ENCODE results near the gene SULT2B1.

Gene SULT2B1

DNA sequence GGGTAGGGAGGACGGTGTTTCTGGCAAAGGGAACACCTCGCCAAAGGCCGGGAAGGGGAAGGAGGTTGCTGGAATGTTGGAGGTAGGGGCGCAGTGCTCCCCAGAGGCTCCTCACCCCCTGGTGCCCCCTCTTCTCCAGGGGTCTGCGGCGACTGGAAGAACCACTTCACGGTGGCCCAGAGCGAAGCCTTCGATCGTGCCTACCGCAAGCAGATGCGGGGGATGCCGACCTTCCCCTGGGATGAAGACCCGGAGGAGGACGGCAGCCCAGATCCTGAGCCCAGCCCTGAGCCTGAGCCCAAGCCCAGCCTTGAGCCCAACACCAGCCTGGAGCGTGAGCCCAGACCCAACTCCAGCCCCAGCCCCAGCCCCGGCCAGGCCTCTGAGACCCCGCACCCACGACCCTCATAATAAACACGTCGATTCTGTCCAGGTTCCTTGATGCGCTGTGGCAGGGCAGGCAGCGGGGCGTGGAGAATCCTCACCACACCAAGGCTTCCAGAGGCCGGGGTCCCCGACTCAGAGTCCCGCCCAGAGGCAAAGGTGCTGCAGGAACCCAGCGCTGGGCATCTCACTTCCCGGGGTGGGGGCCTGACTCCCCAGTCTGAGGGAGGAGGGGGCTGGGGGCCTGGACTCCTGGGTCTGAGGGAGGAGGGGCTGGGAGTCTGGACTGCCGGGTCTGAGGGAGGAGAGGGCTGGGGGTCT, 47.2 kb downstream of the SULT2B1 start:
- no peak for TF ChIP-seq POLR2A (IDR thresholded peaks at IDR 0.05; ENCODE audit: extremely low read depth, insufficient read length)
- TF ChIP-seq, protein P1, sequence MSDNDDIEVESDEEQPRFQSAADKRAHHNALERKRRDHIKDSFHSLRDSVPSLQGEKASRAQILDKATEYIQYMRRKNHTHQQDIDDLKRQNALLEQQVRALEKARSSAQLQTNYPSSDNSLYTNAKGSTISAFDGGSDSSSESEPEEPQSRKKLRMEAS (IDR thresholded peaks at IDR 0.05; ENCODE audit: low read depth, low read length) = no peak
- TF ChIP-seq, protein P2, sequence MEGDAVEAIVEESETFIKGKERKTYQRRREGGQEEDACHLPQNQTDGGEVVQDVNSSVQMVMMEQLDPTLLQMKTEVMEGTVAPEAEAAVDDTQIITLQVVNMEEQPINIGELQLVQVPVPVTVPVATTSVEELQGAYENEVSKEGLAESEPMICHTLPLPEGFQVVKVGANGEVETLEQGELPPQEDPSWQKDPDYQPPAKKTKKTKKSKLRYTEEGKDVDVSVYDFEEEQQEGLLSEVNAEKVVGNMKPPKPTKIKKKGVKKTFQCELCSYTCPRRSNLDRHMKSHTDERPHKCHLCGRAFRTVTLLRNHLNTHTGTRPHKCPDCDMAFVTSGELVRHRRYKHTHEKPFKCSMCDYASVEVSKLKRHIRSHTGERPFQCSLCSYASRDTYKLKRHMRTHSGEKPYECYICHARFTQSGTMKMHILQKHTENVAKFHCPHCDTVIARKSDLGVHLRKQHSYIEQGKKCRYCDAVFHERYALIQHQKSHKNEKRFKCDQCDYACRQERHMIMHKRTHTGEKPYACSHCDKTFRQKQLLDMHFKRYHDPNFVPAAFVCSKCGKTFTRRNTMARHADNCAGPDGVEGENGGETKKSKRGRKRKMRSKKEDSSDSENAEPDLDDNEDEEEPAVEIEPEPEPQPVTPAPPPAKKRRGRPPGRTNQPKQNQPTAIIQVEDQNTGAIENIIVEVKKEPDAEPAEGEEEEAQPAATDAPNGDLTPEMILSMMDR (IDR thresholded peaks at IDR 0.05; ENCODE audit: low read depth, low read length) = no peak
- TF ChIP-seq MYC (IDR thresholded peaks at IDR 0.05; ENCODE audit: low read depth, low read length) = no peak
- DNase-seq (ENCODE audit: low read depth) = no peak
- H3K4me3 ChIP-seq (ENCODE audit: low read depth, low read length) = no peak overlapping the region

DNA sequence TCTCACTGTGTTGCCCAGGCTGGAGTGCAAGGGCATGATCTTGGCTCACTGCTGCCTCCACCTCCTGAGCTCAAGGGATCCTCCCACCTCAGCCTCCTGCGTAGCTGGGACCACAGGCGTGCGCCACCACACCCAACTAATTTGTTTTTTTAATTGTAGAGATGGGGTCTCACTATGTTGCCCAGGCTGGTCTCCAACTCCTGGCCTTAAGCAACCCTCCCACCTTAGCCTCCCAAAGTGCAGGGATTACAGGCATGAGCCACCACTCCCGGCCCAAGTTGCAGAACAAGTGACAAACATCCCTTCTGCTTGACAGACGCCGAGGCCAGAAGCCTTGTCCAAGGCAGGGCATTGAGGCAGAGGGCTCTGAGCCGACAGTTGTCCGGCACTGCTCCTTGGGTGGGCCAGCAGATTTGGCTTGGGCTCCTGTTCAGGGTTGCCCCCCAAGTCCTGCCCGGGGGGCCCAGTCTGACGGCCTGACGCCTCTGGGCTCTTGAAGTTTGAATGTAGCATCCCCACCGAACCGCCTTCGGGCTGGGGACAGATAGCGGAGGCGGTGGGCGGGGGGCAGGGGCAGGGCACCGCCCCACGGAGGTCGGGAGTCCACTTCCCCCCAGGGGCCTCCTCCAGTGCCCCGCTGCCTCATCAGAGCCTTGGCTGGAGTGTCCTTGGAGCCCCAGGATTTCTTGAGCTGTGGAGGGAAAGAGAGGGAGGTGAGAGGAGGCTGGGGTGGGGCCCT, 48.9 kb downstream of the SULT2B1 start:
- DNase-seq (ENCODE audit: low read depth) = peak; percentile 33
- TF ChIP-seq MYC (IDR thresholded peaks at IDR 0.05; ENCODE audit: low read depth, low read length) (no peak), POLR2A (IDR thresholded peaks at IDR 0.05; ENCODE audit: extremely low read depth, insufficient read length) (no peak)
- TF ChIP-seq, protein P1 (IDR thresholded peaks at IDR 0.05; ENCODE audit: low read depth, low read length) = no peak
- TF ChIP-seq, protein P2 (IDR thresholded peaks at IDR 0.05; ENCODE audit: low read depth, low read length) = no peak
- H3K4me3 ChIP-seq (ENCODE audit: low read depth, low read length) = no peak overlapping the region

DNA sequence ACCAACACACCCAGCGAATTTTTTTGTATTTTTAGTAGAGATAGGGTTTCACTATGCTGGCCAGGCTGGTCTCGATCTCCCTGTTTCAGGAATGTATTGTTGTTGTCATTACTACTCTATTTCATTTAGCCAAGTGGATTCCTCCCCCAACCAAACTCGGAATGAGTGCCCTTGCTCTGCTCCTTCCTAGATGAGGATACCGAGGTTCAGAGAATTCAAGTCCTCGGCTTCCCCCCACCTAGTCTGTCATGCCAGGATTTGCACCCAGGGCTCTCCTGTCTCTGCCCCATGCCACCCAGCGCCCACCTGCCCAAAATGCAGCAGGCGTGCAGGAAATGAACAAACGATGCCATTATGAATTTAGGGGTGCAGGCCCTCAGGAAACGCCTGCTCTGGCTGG, 51.0 kb downstream of the SULT2B1 start:
- TF ChIP-seq, protein P1 (IDR thresholded peaks at IDR 0.05; ENCODE audit: low read depth, low read length) = no peak
- TF ChIP-seq POLR2A (IDR thresholded peaks at IDR 0.05; ENCODE audit: extremely low read depth, insufficient read length) = no peak
- TF ChIP-seq, protein P2 (IDR thresholded peaks at IDR 0.05; ENCODE audit: low read depth, low read length) = no peak
- TF ChIP-seq MYC (IDR thresholded peaks at IDR 0.05; ENCODE audit: low read depth, low read length) = no peak
- DNase-seq (ENCODE audit: low read depth) = peak; percentile 34
- no peak overlapping the region for H3K4me3 ChIP-seq (ENCODE audit: low read depth, low read length)

DNA sequence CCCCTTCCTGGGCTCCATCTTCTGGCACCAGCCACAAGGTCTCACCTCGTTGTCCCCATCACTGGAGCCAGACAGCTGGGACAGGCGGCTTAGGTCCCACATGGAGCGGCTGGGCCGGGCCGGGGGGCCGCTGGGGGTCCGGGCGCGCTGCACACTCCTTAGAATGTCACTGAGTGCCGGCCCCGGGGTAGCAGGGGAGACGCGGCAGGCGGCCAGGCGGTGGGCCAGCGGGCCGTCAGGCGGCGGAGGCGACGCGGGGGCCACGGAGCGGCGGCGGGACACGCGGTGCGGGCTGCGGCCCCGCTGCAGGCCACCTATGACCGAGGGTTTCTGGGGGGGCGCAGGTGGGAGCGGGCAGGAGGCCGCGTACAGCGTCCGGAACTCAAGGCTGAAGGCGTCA, 51.5 kb downstream of the SULT2B1 start:
- TF ChIP-seq POLR2A (IDR thresholded peaks at IDR 0.05; ENCODE audit: extremely low read depth, insufficient read length) = no peak
- TF ChIP-seq MYC (IDR thresholded peaks at IDR 0.05; ENCODE audit: low read depth, low read length) = no peak
- TF ChIP-seq, protein P1 (IDR thresholded peaks at IDR 0.05; ENCODE audit: low read depth, low read length) = no peak
- TF ChIP-seq, protein P2 (IDR thresholded peaks at IDR 0.05; ENCODE audit: low read depth, low read length) = no peak
- no peak for DNase-seq (ENCODE audit: low read depth)
- H3K4me3 ChIP-seq (ENCODE audit: low read depth, low read length) = no peak overlapping the region

DNA sequence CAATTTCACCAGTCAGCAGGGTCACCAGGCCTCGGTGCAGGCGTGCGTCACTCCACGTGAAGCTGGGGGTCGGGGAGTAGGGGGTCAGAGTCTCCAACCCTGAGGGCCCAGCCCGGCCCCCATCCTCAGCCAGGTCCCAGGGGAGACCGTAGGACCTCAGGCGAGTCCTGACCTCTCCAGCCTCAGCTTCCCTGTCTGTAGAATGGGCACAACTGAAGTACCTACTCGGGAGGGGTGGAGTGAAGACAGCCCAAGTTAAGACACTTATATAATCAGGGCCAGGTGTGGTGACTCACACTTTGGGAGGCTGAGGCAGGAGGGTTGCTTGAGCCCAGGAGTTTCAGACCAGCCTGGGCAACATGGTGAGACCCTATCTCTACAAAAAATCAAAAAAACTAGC, 51.9 kb downstream of the SULT2B1 start:
- H3K4me3 ChIP-seq (ENCODE audit: low read depth, low read length) = no peak overlapping the region
- TF ChIP-seq MYC (IDR thresholded peaks at IDR 0.05; ENCODE audit: low read depth, low read length) (no peak), POLR2A (IDR thresholded peaks at IDR 0.05; ENCODE audit: extremely low read depth, insufficient read length) (no peak)
- TF ChIP-seq, protein P1 (IDR thresholded peaks at IDR 0.05; ENCODE audit: low read depth, low read length) = no peak
- TF ChIP-seq, protein P2 (IDR thresholded peaks at IDR 0.05; ENCODE audit: low read depth, low read length) = no peak
- DNase-seq (ENCODE audit: low read depth) = peak; percentile 60

Data from NB4 (cell line).